Stomach (tissue), 4 donors: ENCODE data around the gene FNDC3B.

Experiments
- CTCF ChIP-seq, 7 experiments: fragments of 450-650 bp in 4 of 7; fragments of 200-600 bp in 3 of 7; sonication (generic) in 3 of 7; IDR thresholded peaks; one replicate each; pipeline ENCODE4 v1.5.1; 2016 to 2019; ENCODE audit warnings: antibody characterized with exemption in 7 of 7, control low read depth in 2 of 7, mild to moderate bottlenecking in 1 of 7
- POLR2A ChIP-seq, 4 donors: fragments of 450-650 bp; IDR thresholded peaks; one replicate each; pipeline ENCODE4 v1.6.1; 2016; ENCODE audit warnings: antibody characterized with exemption in 4 of 4, control low read depth in 2 of 4, mild to moderate bottlenecking in 1 of 4, moderate library complexity in 1 of 4

DNA sequence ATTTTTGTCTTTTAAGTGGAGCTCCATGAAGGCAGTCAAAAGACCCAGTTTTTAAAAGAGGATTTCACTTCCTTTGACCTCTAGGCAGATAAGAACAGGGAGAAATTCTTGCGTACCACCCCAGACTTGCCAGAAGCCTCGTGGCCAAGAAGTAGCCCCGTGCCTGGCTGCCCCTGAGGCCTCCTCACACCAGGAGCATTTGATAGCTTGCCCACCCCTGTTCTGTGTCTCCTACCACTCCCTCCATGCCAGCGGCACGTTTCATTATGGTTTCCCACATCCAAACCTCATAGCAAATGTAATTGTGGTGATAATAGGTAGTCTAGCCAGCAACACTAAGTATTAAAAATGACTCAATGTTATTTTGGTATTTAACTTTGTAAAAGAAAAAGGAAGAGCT lies 301.2 kb downstream of the FNDC3B start:
- no peak for TF ChIP-seq POLR2A (IDR thresholded peaks at IDR 0.05)
- TF ChIP-seq CTCF (IDR thresholded peaks at IDR 0.05): no peak
